Neural crest cell (in vitro differentiated cells): ENCODE results near the gene C2CD4D. TPM values are rescaled to one million over a fixed set of nuclear protein-coding genes. Genes with fewer than 3 reads are reported as not detected.

Experiments
- DNase-seq: peaks from one replicate; pipeline ENCODE4 v3.0.0; 2021; ENCODE audit warnings: low read depth, mixed read lengths, low spot score
- H3K27ac Mint-ChIP-seq: one replicate; pipeline ENCODE4 v1.8.0; 2021; ENCODE audit warnings: mild to moderate bottlenecking, mixed read lengths; ENCODE audit not compliant: unreplicated experiment
- H3K27me3 Mint-ChIP-seq: 2 replicates; pipeline ENCODE4 v1.8.0; 2021; ENCODE audit warnings: low read depth, mild to moderate bottlenecking, mixed read lengths
- H3K36me3 Mint-ChIP-seq: 2 replicates; pipeline ENCODE4 v1.8.0; 2021; ENCODE audit warnings: low read depth, mild to moderate bottlenecking, mixed read lengths
- H3K4me1 Mint-ChIP-seq: 2 replicates; pipeline ENCODE4 v1.8.0; 2021; ENCODE audit warnings: mixed read lengths
- H3K4me3 Mint-ChIP-seq: one replicate; pipeline ENCODE4 v1.8.0; 2021; ENCODE audit warnings: mild to moderate bottlenecking, mixed read lengths
- H3K9me3 Mint-ChIP-seq: 2 replicates; pipeline ENCODE4 v1.8.0; 2021; ENCODE audit warnings: mixed read lengths
- total RNA-seq: library from RNA; stranded (reverse); gene quantifications from 2 replicates; pipeline ENCODE4 v1.2.1, GENCODE V29; 2021
- TF ChIP-seq, protein P1 (sequence below): fragments of 200-600 bp; sonication (generic); conservative IDR thresholded peaks from 2 replicates; pipeline ENCODE4 v1.5.0; 2021; ENCODE audit warnings: antibody characterized with exemption, mild to moderate bottlenecking

C2CD4D gene
- total RNA-seq, 1 donor from 2014 or later = 0.40 TPM

DNA sequence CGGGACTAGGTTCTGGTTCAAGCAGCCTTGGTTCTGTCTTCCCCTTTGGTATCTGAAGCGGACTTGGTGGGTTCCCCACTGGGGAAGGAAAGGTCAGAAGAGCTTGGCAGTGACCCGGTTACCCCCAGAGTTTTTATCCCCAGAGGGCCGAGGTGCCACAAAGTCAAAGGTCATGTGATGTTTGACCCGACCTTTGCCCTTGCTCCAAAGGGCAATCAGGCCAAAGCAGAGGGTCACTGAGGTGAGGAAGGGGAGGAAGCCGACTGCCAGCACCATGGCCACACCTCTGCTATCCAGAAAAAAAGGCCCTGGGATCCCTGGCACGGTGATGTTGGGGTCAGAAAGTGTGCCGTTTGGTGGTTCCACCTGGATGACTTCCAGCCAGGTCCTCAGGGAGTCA lies 38.8 kb downstream of the C2CD4D start:
- H3K27me3 Mint-ChIP-seq = peaks cover 26% of the 10 kb centered on the region
- H3K27ac Mint-ChIP-seq = no peak overlapping the region
- no peak overlapping the region for H3K4me3 Mint-ChIP-seq
- peaks cover 4% of the 10 kb centered on the region for H3K4me1 Mint-ChIP-seq
- DNase-seq = no peak
- TF ChIP-seq, protein P1, sequence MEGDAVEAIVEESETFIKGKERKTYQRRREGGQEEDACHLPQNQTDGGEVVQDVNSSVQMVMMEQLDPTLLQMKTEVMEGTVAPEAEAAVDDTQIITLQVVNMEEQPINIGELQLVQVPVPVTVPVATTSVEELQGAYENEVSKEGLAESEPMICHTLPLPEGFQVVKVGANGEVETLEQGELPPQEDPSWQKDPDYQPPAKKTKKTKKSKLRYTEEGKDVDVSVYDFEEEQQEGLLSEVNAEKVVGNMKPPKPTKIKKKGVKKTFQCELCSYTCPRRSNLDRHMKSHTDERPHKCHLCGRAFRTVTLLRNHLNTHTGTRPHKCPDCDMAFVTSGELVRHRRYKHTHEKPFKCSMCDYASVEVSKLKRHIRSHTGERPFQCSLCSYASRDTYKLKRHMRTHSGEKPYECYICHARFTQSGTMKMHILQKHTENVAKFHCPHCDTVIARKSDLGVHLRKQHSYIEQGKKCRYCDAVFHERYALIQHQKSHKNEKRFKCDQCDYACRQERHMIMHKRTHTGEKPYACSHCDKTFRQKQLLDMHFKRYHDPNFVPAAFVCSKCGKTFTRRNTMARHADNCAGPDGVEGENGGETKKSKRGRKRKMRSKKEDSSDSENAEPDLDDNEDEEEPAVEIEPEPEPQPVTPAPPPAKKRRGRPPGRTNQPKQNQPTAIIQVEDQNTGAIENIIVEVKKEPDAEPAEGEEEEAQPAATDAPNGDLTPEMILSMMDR = no peak
- no peaks in the 10 kb centered on the region for H3K36me3 Mint-ChIP-seq
- no peaks in the 10 kb centered on the region for H3K9me3 Mint-ChIP-seq

DNA sequence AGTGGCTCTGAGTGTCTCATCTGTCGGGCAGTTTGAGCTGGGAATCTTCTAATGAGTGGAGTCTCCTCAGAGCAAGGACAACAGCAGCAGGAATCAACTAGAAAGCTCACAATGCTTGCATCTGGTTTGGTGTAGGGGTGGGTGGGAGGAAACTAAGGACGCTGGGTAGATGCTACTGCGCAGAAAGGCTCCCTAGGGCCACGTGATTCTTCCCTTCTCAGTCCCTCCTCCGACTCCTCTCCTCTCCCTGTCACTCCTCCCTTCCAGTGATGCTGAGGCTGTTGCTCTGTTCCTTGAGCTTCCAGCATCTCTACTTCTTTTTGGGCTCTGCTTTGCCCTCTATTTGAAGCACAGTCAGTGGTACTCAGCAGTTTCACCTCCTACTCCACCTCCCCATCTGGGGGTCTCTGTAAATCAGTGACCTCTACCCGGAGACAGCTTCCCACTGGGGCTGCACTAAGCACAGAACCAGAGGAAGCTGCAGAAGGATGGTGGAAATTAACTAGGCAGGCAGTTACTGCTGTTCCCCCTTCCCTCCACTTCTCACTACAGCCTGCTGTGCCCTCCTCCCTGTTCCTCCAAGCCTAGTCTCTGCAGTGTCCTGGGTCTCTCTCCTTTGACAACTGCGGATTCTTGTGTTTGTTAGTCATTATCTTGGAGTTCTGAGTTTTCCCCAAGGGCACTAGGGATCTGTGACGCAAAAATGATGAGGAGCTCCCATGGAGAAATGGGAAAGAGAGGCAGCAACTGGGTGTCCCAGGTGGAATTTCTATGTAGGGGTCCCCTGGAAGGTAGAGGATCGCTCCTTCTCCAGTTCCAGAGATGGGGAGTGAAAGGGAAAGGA lies 40.2 kb downstream of the C2CD4D start:
- H3K4me1 Mint-ChIP-seq = peaks cover 4% of the 10 kb centered on the region
- no peaks in the 10 kb centered on the region for H3K9me3 Mint-ChIP-seq
- TF ChIP-seq, protein P1 = no peak
- no peak overlapping the region for H3K4me3 Mint-ChIP-seq
- H3K36me3 Mint-ChIP-seq = no peaks in the 10 kb centered on the region
- no peak overlapping the region for H3K27ac Mint-ChIP-seq
- DNase-seq = no peak
- peaks cover 22% of the 10 kb centered on the region for H3K27me3 Mint-ChIP-seq

DNA sequence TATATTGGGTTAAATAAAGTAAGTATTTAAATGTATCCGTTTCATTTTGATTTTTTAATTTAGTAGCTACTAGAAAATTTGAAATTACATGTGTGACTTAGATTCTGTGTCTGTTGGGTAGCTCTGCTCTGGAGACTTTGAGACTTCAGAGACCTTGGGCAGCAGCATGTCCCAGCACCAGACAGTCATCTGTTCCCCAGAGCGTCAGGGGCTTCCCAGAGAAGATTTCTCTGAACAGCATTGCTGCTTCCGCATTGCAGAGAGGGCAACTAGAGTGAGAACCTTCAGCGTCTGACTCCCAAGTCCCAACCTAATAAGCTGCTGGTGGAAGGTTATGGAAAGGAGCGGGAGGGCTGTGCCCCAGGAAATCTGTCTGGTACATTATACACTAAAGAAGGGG lies 41.0 kb downstream of the C2CD4D start:
- TF ChIP-seq, protein P1 = no peak
- Mint-ChIP-seq H3K4me1 (peaks cover 4% of the 10 kb centered on the region), H3K27me3 (peaks cover 15% of the 10 kb centered on the region), H3K36me3 (no peaks in the 10 kb centered on the region), H3K4me3 (no peak overlapping the region), H3K9me3 (no peaks in the 10 kb centered on the region), H3K27ac (no peak overlapping the region)
- no peak for DNase-seq

DNA sequence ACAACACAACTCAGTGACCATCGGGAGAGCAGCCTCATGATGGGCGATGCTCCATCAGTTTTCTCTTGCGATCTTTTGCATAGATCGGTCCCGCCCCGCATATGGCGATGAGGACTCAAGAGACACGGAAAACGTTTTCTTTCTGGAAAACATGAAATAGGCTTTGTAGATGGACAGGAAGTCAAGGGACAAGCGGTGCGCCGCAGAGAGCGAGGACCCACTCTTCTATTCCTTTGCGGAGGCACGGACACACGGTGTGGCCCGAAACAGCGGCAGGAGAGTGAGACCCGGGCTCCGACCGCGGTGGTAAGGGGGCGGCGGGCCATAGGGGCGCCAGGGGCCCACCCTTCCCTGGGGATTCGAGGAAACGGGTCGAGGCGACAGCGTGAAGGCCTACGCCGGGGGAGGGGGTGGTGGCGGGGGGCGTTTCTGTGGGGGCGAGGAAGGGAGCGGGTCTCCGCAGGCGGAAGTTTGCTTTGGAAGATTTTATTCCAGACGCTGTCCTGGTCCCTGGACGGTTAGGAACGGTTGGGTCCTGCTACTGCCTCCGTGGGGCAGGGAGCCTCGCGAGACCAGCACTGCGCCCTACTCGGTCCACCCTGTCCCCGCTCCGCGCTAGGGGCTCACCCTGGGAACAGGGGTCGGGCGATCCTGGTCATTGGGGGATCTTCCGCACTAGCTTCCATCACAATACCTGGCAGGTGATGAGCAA lies 48.5 kb downstream of the C2CD4D start:
- Mint-ChIP-seq H3K36me3 (no peaks in the 10 kb centered on the region), H3K9me3 (no peaks in the 10 kb centered on the region), H3K4me3 (peak overlapping the region; percentile 95), H3K27ac (peak overlapping the region; percentile 97), H3K27me3 (no peaks in the 10 kb centered on the region), H3K4me1 (peaks cover 30% of the 10 kb centered on the region)
- DNase-seq = peak; percentile 9
- TF ChIP-seq, protein P1 = no peak

DNA sequence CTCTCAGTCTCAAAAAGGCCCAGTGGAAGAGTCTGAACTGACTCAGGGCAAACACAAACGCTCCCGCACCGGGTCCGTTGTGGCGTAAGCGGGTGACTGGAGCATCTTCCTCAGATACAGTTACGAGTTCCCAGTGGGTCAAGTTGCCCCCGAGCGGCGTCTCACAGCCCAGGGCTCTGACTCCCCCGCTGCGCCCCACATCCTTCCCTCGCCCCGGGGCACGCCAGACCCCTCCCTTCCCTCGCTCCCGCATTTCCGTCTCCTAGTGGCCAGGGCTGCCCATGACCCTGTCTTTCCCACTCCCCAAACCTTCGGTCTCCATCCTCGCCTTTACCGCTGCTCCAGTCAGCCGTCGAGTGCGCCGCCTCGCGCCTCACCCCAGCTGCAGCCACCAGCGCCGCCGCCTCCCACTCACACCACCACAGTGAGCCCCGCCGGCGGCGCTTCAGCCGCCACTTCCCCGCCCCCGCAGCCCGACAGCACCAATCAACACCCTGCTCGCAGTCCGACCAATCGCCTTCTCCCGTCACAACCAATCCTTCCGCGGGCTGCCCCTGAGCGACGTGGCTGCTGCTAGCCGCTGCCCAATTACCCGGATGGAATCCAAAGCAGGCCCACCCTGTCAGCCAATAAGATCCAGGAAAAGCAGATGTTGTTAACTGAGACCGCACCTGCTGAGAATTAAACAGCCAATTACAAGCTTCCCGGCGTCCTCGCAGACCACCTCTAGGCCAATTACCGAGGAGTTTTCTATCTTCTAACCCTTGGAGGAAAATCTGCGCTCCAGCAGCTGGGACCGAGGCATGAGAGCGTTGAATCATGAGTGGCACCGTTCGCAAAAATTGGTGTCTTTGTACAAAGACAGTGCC lies 49.3 kb downstream of the C2CD4D start, which contains the start of gene TDRKH:
Gene TDRKH (minus strand): TSS at position 430 of the 869 bp plus-strand sequence. CDS start 7,478 bp downstream, outside the sequence.
- H3K4me3 Mint-ChIP-seq = peak within 1 kb of the TSS; percentile 95
- H3K9me3 Mint-ChIP-seq = no peaks in the 10 kb centered on the region
- no peaks in the 10 kb centered on the region for H3K36me3 Mint-ChIP-seq
- peak within 1 kb of the TSS; percentile 97 for H3K27ac Mint-ChIP-seq
- H3K27me3 Mint-ChIP-seq = no peaks in the 10 kb centered on the region
- peaks cover 30% of the 10 kb centered on the region for H3K4me1 Mint-ChIP-seq
- DNase-seq = peak; percentile 97
- TF ChIP-seq, protein P1 = peak; percentile 50
